HCT116 (cell line): ENCODE data around the gene CYP4F12.

Experiments used
- CBX3 ChIP-seq: IDR thresholded peaks from 2 replicates; pipeline ENCODE4 v1.6.1; 2012; ENCODE audit warnings: low read depth
- CEBPB ChIP-seq: IDR thresholded peaks from 2 replicates; pipeline ENCODE4 v1.6.1; 2012; ENCODE audit warnings: low read depth
- EZH2phosphoT487 ChIP-seq: fragments of 200-600 bp; IDR thresholded peaks from 2 replicates; pipeline ENCODE4 v1.6.1; 2018; ENCODE audit warnings: antibody characterized with exemption, borderline replicate concordance
- POLR2A ChIP-seq: IDR thresholded peaks from 2 replicates; pipeline ENCODE4 v1.7.0; 2011; ENCODE audit warnings: borderline replicate concordance; ENCODE audit not compliant: insufficient read depth, insufficient read length; ENCODE audit errors: extremely low read depth
- POLR2AphosphoS5 ChIP-seq: IDR thresholded peaks from 2 replicates; pipeline ENCODE4 v1.6.1; 2011; ENCODE audit warnings: mild to moderate bottlenecking, low read depth, low read length, moderate library complexity
- RAD21 ChIP-seq: IDR thresholded peaks from 2 replicates; pipeline ENCODE4 v1.6.1; 2012; ENCODE audit warnings: low read depth, mild to moderate bottlenecking
- TF ChIP-seq, protein P1 (sequence below), 3 experiments: fragments of 200-600 bp in 1 of 3; sonication (generic) in 1 of 3; IDR thresholded peaks in 2 of 3; conservative IDR thresholded peaks in 1 of 3; 2 replicates each; pipeline ENCODE4 v1.5.1; 2012 to 2017; ENCODE audit warnings: low read depth in 2 of 3, low read length in 2 of 3, antibody characterized with exemption in 1 of 3, borderline replicate concordance in 1 of 3, control low read depth in 1 of 3, mild to moderate bottlenecking in 1 of 3, mixed read lengths in 1 of 3, mixed run types in 1 of 3, moderate library complexity in 1 of 3; ENCODE audit not compliant: insufficient read depth in 1 of 3

DNA sequence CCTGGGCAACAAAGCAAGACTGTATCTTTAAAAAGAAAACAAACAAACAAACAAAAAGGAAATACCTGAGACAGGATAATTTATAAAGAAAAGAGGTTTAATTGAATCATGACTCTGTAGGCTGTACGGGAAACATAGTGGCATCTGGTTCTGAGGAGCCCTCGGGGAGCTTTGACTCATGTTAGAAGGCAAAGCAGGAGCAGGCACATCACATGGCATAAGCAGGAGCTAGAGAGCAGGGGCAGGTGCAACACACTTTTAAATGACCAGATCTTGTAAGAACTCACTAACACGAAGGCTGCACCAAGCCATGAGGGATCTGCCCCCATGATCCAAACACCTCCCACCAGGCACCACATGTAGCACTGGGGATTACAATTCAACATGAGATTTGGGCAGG lies 41.8 kb downstream of the CYP4F12 start:
- TF ChIP-seq, protein P1, sequence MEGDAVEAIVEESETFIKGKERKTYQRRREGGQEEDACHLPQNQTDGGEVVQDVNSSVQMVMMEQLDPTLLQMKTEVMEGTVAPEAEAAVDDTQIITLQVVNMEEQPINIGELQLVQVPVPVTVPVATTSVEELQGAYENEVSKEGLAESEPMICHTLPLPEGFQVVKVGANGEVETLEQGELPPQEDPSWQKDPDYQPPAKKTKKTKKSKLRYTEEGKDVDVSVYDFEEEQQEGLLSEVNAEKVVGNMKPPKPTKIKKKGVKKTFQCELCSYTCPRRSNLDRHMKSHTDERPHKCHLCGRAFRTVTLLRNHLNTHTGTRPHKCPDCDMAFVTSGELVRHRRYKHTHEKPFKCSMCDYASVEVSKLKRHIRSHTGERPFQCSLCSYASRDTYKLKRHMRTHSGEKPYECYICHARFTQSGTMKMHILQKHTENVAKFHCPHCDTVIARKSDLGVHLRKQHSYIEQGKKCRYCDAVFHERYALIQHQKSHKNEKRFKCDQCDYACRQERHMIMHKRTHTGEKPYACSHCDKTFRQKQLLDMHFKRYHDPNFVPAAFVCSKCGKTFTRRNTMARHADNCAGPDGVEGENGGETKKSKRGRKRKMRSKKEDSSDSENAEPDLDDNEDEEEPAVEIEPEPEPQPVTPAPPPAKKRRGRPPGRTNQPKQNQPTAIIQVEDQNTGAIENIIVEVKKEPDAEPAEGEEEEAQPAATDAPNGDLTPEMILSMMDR (IDR thresholded peaks at IDR 0.05 in 2 of 3, conservative IDR thresholded peaks at IDR 0.05 in 1 of 3; ENCODE audit: borderline replicate concordance in 1 of 3, insufficient read depth in 1 of 3, low read depth in 2 of 3, low read length in 2 of 3), result no peak
- TF ChIP-seq POLR2AphosphoS5 (no peak), POLR2A (no peak), RAD21 (no peak), CEBPB (no peak), EZH2phosphoT487 (no peak), CBX3 (no peak)
